Measurements from ENCODE around the gene TPCN2.

Gene TPCN2

DNA sequence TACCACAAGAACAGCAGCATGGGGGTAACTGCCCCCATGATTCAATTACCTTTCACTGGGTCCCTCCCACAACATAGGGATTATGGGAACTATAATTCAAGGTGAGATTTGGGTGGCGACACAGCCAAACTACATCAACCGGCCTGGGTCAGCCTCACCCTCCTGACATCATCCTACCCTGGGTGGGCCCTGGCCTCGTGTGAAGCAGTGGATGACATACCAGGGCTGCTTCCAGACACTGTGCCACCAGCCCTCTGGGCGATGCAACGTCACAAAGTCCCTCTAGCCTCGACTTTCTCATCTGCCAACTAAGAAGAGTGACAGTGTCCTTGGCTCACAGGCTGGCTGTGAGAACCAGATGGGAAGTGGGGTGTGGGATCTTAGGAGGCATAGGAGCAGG, 8.7 kb upstream of the TPCN2 start:
- no peak for TF ChIP-seq ESRRG (CRISPR knock-in tag; IDR thresholded peaks at IDR 0.05)
- TF ChIP-seq ZNF70 (CRISPR knock-in tag; IDR thresholded peaks at IDR 0.05): no peak
- TF ChIP-seq BACH2 (CRISPR knock-in tag; IDR thresholded peaks at IDR 0.05; ENCODE audit: borderline replicate concordance): no peak
- no peak for TF ChIP-seq ARNTL (CRISPR knock-in tag; IDR thresholded peaks at IDR 0.05; ENCODE audit: borderline replicate concordance, low read depth)
- ATAC-seq: no peak

DNA sequence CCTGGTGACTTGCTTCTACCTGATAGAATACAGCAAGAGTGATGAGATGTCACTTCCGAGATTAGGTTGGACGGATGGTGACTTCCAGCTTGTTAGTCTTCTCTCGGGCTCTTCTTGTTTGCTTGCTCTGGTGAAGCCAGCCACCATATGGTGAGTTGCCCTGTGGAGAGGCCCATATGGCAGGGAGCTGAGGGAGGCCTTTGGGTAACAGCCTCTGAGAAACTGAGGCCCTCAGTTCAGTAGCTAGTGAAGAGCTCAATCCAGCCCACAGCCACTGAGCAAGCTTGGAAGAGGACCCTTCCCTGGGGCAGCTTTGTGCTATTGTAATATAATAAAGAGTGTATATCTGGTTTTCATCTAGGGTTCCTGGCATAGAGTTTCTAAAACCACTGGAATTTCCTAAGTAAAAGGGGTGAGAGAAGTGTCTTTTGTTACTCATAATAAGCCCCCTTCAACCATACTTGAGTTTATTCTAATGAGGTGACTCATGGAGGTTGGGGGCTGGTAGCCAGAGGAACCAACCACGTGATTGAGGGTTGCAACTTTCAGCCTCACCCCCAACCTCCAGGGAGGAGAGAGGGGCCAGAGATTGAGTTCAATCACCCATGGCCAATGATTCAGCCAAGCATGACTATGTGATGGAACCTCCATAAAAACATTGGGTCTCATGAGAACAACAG, 8.0 kb upstream of the TPCN2 start:
- peak; percentile 35 for ATAC-seq
- TF ChIP-seq, protein P1, sequence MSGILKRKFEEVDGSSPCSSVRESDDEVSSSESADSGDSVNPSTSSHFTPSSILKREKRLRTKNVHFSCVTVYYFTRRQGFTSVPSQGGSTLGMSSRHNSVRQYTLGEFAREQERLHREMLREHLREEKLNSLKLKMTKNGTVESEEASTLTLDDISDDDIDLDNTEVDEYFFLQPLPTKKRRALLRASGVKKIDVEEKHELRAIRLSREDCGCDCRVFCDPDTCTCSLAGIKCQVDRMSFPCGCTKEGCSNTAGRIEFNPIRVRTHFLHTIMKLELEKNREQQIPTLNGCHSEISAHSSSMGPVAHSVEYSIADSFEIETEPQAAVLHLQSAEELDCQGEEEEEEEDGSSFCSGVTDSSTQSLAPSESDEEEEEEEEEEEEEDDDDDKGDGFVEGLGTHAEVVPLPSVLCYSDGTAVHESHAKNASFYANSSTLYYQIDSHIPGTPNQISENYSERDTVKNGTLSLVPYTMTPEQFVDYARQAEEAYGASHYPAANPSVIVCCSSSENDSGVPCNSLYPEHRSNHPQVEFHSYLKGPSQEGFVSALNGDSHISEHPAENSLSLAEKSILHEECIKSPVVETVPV (CRISPR knock-in tag; IDR thresholded peaks at IDR 0.05): no peak
- TF ChIP-seq, protein P2, sequence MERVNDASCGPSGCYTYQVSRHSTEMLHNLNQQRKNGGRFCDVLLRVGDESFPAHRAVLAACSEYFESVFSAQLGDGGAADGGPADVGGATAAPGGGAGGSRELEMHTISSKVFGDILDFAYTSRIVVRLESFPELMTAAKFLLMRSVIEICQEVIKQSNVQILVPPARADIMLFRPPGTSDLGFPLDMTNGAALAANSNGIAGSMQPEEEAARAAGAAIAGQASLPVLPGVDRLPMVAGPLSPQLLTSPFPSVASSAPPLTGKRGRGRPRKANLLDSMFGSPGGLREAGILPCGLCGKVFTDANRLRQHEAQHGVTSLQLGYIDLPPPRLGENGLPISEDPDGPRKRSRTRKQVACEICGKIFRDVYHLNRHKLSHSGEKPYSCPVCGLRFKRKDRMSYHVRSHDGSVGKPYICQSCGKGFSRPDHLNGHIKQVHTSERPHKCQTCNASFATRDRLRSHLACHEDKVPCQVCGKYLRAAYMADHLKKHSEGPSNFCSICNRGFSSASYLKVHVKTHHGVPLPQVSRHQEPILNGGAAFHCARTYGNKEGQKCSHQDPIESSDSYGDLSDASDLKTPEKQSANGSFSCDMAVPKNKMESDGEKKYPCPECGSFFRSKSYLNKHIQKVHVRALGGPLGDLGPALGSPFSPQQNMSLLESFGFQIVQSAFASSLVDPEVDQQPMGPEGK (CRISPR knock-in tag; IDR thresholded peaks at IDR 0.05; ENCODE audit: borderline replicate concordance): no peak
- TF ChIP-seq, protein P3, sequence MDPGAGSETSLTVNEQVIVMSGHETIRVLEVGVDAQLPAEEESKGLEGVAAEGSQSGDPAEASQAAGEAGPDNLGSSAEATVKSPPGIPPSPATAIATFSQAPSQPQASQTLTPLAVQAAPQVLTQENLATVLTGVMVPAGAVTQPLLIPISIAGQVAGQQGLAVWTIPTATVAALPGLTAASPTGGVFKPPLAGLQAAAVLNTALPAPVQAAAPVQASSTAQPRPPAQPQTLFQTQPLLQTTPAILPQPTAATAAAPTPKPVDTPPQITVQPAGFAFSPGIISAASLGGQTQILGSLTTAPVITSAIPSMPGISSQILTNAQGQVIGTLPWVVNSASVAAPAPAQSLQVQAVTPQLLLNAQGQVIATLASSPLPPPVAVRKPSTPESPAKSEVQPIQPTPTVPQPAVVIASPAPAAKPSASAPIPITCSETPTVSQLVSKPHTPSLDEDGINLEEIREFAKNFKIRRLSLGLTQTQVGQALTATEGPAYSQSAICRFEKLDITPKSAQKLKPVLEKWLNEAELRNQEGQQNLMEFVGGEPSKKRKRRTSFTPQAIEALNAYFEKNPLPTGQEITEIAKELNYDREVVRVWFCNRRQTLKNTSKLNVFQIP (CRISPR knock-in tag; IDR thresholded peaks at IDR 0.05; ENCODE audit: borderline replicate concordance, low read depth): no peak
- no peak for TF ChIP-seq ZC3H10 (CRISPR knock-in tag; IDR thresholded peaks at IDR 0.05)
- TF ChIP-seq ISL1 (CRISPR knock-in tag; IDR thresholded peaks at IDR 0.05): no peak
- no peak for TF ChIP-seq ARNTL (CRISPR knock-in tag; IDR thresholded peaks at IDR 0.05; ENCODE audit: borderline replicate concordance, low read depth)
- no peak for TF ChIP-seq CSDC2 (CRISPR knock-in tag; IDR thresholded peaks at IDR 0.05)
- TF ChIP-seq BACH2 (CRISPR knock-in tag; IDR thresholded peaks at IDR 0.05; ENCODE audit: borderline replicate concordance): no peak
- TF ChIP-seq, protein P4, sequence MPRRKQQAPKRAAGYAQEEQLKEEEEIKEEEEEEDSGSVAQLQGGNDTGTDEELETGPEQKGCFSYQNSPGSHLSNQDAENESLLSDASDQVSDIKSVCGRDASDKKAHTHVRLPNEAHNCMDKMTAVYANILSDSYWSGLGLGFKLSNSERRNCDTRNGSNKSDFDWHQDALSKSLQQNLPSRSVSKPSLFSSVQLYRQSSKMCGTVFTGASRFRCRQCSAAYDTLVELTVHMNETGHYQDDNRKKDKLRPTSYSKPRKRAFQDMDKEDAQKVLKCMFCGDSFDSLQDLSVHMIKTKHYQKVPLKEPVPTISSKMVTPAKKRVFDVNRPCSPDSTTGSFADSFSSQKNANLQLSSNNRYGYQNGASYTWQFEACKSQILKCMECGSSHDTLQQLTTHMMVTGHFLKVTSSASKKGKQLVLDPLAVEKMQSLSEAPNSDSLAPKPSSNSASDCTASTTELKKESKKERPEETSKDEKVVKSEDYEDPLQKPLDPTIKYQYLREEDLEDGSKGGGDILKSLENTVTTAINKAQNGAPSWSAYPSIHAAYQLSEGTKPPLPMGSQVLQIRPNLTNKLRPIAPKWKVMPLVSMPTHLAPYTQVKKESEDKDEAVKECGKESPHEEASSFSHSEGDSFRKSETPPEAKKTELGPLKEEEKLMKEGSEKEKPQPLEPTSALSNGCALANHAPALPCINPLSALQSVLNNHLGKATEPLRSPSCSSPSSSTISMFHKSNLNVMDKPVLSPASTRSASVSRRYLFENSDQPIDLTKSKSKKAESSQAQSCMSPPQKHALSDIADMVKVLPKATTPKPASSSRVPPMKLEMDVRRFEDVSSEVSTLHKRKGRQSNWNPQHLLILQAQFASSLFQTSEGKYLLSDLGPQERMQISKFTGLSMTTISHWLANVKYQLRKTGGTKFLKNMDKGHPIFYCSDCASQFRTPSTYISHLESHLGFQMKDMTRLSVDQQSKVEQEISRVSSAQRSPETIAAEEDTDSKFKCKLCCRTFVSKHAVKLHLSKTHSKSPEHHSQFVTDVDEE (CRISPR knock-in tag; IDR thresholded peaks at IDR 0.05): no peak
- no peak for TF ChIP-seq RARB (CRISPR knock-in tag; IDR thresholded peaks at IDR 0.05)
- TF ChIP-seq ZNF8 (CRISPR knock-in tag; IDR thresholded peaks at IDR 0.05): no peak
- no peak for TF ChIP-seq ZNF70 (CRISPR knock-in tag; IDR thresholded peaks at IDR 0.05)
- TF ChIP-seq TOX (CRISPR knock-in tag; IDR thresholded peaks at IDR 0.05; ENCODE audit: borderline replicate concordance): no peak
- no peak for TF ChIP-seq ZFP3 (CRISPR knock-in tag; IDR thresholded peaks at IDR 0.05)
- no peak for TF ChIP-seq PPARA (CRISPR knock-in tag; IDR thresholded peaks at IDR 0.05; ENCODE audit: borderline replicate concordance)
- no peak for TF ChIP-seq ZFP30 (CRISPR knock-in tag; IDR thresholded peaks at IDR 0.05)
- no peak for TF ChIP-seq ZNF565 (CRISPR knock-in tag; conservative IDR thresholded peaks at IDR 0.05; ENCODE audit: low read depth)

DNA sequence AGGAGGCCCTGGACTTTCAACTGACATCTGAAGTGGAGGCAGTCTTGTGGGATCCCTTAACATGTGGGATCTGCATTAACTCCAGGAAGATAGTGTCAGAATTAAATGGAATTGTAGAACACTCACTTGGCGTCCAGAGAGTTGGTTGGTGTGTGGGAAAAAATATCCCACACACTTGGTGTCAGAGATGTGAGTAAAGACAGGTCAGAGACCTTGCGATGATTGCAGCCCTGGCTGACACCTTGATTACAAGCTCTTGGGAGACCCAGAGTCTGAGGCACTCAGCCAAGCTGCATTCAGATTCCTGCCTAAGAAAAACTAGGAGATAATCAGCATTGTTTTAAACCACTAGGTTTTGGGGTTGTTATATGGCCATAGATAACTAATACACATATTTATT, 7.2 kb upstream of the TPCN2 start:
- ATAC-seq: no peak
- TF ChIP-seq, protein P3 (CRISPR knock-in tag; IDR thresholded peaks at IDR 0.05; ENCODE audit: borderline replicate concordance, low read depth): no peak
- no peak for TF ChIP-seq ZC3H10 (CRISPR knock-in tag; IDR thresholded peaks at IDR 0.05)
- no peak for TF ChIP-seq ESRRG (CRISPR knock-in tag; IDR thresholded peaks at IDR 0.05)
- no peak for TF ChIP-seq TOX (CRISPR knock-in tag; IDR thresholded peaks at IDR 0.05; ENCODE audit: borderline replicate concordance)
- TF ChIP-seq, protein P2 (CRISPR knock-in tag; IDR thresholded peaks at IDR 0.05; ENCODE audit: borderline replicate concordance): no peak
- TF ChIP-seq, protein P4 (CRISPR knock-in tag; IDR thresholded peaks at IDR 0.05): no peak
- TF ChIP-seq ZNF70 (CRISPR knock-in tag; IDR thresholded peaks at IDR 0.05): no peak
- TF ChIP-seq ZNF8 (CRISPR knock-in tag; IDR thresholded peaks at IDR 0.05): no peak
- no peak for TF ChIP-seq ARNTL (CRISPR knock-in tag; IDR thresholded peaks at IDR 0.05; ENCODE audit: borderline replicate concordance, low read depth)
- TF ChIP-seq OSR1 (CRISPR knock-in tag; IDR thresholded peaks at IDR 0.05): no peak
- no peak for TF ChIP-seq ZFP30 (CRISPR knock-in tag; IDR thresholded peaks at IDR 0.05)
- no peak for TF ChIP-seq ZFP3 (CRISPR knock-in tag; IDR thresholded peaks at IDR 0.05)
- no peak for TF ChIP-seq TCF4 (CRISPR knock-in tag; IDR thresholded peaks at IDR 0.05; ENCODE audit: borderline replicate concordance)
